Tibial nerve (tissue), 4 donors: Measurements from ENCODE around the gene CELF3. TPM values are rescaled to one million over a fixed set of nuclear protein-coding genes. Genes with fewer than 3 reads are reported as not detected.

ENCODE experiments used
- DNase-seq, 2 donors: peaks; one replicate each; pipeline ENCODE4 v3.0.0-alpha.2; 2019; ENCODE audit warnings: low spot score in 2 of 2
- H3K27ac ChIP-seq, 4 donors: fragments of 200-600 bp; sonication (generic) in 3 of 4; one replicate each; pipeline ENCODE4 v1.5.1; 2017 to 2019; ENCODE audit warnings: mild to moderate bottlenecking in 1 of 4
- H3K27me3 ChIP-seq, 2 donors: fragments of 200-600 bp; sonication (generic) in 1 of 2; one replicate each; pipeline versions ENCODE4 v1.5.1 to v1.6.0; 2017 to 2019
- H3K36me3 ChIP-seq, 3 donors: fragments of 200-600 bp; sonication (generic); one replicate each; pipeline ENCODE4 v1.5.1; 2018 to 2019
- H3K4me1 ChIP-seq, 4 donors: fragments of 200-600 bp; sonication (generic) in 3 of 4; one replicate each; pipeline ENCODE4 v1.5.1; 2017 to 2019
- H3K4me3 ChIP-seq, 4 donors: fragments of 200-600 bp; sonication (generic) in 3 of 4; one replicate each; pipeline ENCODE4 v1.5.1; 2017 to 2019; ENCODE audit warnings: mild to moderate bottlenecking in 1 of 4, moderate library complexity in 1 of 4
- H3K9me3 ChIP-seq, 4 donors: fragments of 200-600 bp; sonication (generic) in 3 of 4; one replicate each; pipeline ENCODE4 v1.5.1; 2017 to 2019
- EP300 ChIP-seq, 2 donors: sonication (generic); formaldehyde crosslinking; IDR thresholded peaks; one replicate each; pipeline ENCODE4 v1.6.1; 2017; ENCODE audit warnings: antibody characterized with exemption in 2 of 2, mild to moderate bottlenecking in 1 of 2
- POLR2A ChIP-seq, 2 donors: fragments of 450-650 bp; IDR thresholded peaks; one replicate each; pipeline ENCODE4 v1.6.1; 2017; ENCODE audit warnings: antibody characterized with exemption in 2 of 2, mild to moderate bottlenecking in 2 of 2, moderate library complexity in 2 of 2
- WGBS, 2 donors: methylation state at CpG; one replicate each; pipeline ENCODE4 v1.1.5; 2018; 5-methylcytosine and 5-hydroxymethylcytosine counted together
- total RNA-seq, 4 donors: library from RNA; depleted of rRNA; stranded (reverse); fragments of >200 nt; gene quantifications; one replicate each; pipeline ENCODE4 v1.1.0, GENCODE V29; 2016
- TF ChIP-seq, protein P1 (sequence below), 5 experiments: fragments of 200-600 bp in 3 of 5; fragments of 450-650 bp in 2 of 5; sonication (generic) in 3 of 5; IDR thresholded peaks; one replicate each; pipeline ENCODE4 v1.5.1; 2016 to 2019; ENCODE audit warnings: antibody characterized with exemption in 5 of 5, mild to moderate bottlenecking in 3 of 5, moderate library complexity in 2 of 5

CELF3 gene
- total RNA-seq, 4 donors from 2014 or later = not detected

DNA sequence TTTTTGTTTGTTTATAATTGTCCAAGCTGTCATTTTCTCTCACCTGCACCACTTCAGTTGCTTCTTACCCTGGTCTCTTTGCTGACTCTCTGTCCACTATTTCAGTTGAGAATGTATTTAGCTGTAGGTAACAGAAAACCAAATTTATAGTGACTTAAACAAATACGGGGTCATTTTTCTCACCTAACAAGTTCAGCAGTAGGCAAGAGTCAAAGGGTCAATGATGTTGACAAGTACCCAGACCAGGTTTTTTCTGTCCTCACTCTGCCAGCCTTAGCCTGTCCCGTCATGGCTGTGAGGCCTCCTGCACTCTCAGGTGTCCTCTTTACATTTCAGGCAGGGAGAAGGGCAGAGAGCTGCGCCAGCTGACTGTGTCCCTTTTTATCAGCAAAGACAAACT lies 16.5 kb upstream of the CELF3 start:
- H3K4me1 ChIP-seq = peaks cover 0 to 13% (median 0%) of the 10 kb centered on the region in 4 donors
- no peak overlapping the region for H3K27ac ChIP-seq
- no peaks in the 10 kb centered on the region for H3K36me3 ChIP-seq
- TF ChIP-seq EP300 (IDR thresholded peaks at IDR 0.05) (no peak), POLR2A (IDR thresholded peaks at IDR 0.05) (no peak)
- TF ChIP-seq, protein P1, sequence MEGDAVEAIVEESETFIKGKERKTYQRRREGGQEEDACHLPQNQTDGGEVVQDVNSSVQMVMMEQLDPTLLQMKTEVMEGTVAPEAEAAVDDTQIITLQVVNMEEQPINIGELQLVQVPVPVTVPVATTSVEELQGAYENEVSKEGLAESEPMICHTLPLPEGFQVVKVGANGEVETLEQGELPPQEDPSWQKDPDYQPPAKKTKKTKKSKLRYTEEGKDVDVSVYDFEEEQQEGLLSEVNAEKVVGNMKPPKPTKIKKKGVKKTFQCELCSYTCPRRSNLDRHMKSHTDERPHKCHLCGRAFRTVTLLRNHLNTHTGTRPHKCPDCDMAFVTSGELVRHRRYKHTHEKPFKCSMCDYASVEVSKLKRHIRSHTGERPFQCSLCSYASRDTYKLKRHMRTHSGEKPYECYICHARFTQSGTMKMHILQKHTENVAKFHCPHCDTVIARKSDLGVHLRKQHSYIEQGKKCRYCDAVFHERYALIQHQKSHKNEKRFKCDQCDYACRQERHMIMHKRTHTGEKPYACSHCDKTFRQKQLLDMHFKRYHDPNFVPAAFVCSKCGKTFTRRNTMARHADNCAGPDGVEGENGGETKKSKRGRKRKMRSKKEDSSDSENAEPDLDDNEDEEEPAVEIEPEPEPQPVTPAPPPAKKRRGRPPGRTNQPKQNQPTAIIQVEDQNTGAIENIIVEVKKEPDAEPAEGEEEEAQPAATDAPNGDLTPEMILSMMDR (IDR thresholded peaks at IDR 0.05) = no peak
- H3K9me3 ChIP-seq = peaks cover 0 to 11% (median 0%) of the 10 kb centered on the region in 4 donors
- H3K27me3 ChIP-seq = no peaks in the 10 kb centered on the region
- H3K4me3 ChIP-seq = no peak overlapping the region
- 80 to 89% methylated on average over 3 of the region's 3 CpGs for WGBS, 2 donors
- DNase-seq = no peak

DNA sequence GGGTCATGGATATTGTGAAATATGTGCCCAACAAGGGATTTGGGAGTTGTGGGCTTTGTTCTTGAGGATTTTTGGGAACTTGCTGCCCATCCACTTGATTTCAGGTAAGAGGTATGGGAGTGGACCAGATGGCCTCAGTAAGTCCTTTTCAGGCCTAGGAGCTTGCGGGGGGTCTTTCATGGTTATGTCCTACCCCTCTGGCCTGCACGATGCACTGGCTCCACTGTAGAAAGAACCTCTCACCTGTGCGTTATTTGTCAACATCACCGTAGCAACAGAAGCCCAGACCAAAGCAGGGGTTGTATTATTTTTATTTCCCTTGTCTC lies 13.3 kb upstream of the CELF3 start:
- H3K27me3 ChIP-seq = peaks cover 0 to 10% of the 10 kb centered on the region in 2 donors
- no peaks in the 10 kb centered on the region for H3K9me3 ChIP-seq
- H3K27ac ChIP-seq = no peak overlapping the region
- H3K4me1 ChIP-seq = peaks cover 0 to 15% (median 0%) of the 10 kb centered on the region in 4 donors
- 87% methylated on average over 4 of the region's 4 CpGs for WGBS, 2 donors
- DNase-seq = no peak
- no peaks in the 10 kb centered on the region for H3K36me3 ChIP-seq
- TF ChIP-seq, protein P1 (IDR thresholded peaks at IDR 0.05) = no peak
- TF ChIP-seq EP300 (IDR thresholded peaks at IDR 0.05) (no peak), POLR2A (IDR thresholded peaks at IDR 0.05) (no peak)
- no peak overlapping the region for H3K4me3 ChIP-seq

DNA sequence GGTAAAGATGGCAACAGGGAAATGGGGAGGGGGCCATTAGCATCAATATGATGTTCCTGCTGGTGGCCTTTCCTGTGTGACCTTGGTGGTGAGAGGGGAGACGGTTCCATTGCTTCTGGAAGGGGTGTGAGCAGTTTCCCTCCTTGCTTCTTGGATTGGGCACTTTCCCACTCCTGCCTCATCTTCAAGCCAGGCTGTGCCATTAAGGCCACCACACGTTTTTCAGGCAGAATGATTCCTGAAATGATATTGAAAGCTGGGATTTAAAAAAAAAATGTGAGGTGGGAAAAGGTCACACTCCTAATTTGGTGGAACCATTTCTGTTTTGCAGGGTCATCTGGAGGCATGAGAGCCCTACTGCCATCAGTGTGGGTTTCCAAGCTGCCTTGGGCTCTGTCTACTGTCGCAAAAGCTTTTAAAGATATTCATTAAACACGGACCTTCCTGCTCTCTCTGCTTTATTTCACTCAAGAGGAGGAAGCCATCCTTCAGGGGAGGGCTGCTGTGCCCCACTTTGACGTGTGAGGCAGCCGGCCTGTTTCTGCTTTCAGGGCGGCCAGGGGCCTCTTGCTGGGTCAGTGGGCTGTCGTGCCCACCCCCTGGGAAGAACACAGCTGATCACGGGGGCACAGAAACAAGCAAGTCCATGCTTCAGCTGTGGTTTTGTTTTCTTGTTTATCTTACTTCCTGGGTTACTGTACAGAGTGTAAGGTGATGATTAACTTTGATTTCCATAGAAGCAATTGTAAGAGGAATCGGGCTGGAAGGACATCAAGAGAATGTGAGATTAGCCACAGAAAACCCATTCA lies 12.8 kb upstream of the CELF3 start:
- no peak for DNase-seq
- no peaks in the 10 kb centered on the region for H3K9me3 ChIP-seq
- WGBS, 2 donors = 68 to 70% methylated on average over 10 of the region's 10 CpGs
- no peak overlapping the region for H3K4me3 ChIP-seq
- H3K4me1 ChIP-seq = peaks cover 0 to 13% (median 0%) of the 10 kb centered on the region in 4 donors
- no peak overlapping the region for H3K27ac ChIP-seq
- no peak for TF ChIP-seq EP300 (IDR thresholded peaks at IDR 0.05)
- TF ChIP-seq, protein P1 (IDR thresholded peaks at IDR 0.05) = no peak
- TF ChIP-seq POLR2A (IDR thresholded peaks at IDR 0.05) = no peak
- no peaks in the 10 kb centered on the region for H3K36me3 ChIP-seq
- peaks cover 0 to 10% of the 10 kb centered on the region in 2 donors for H3K27me3 ChIP-seq

DNA sequence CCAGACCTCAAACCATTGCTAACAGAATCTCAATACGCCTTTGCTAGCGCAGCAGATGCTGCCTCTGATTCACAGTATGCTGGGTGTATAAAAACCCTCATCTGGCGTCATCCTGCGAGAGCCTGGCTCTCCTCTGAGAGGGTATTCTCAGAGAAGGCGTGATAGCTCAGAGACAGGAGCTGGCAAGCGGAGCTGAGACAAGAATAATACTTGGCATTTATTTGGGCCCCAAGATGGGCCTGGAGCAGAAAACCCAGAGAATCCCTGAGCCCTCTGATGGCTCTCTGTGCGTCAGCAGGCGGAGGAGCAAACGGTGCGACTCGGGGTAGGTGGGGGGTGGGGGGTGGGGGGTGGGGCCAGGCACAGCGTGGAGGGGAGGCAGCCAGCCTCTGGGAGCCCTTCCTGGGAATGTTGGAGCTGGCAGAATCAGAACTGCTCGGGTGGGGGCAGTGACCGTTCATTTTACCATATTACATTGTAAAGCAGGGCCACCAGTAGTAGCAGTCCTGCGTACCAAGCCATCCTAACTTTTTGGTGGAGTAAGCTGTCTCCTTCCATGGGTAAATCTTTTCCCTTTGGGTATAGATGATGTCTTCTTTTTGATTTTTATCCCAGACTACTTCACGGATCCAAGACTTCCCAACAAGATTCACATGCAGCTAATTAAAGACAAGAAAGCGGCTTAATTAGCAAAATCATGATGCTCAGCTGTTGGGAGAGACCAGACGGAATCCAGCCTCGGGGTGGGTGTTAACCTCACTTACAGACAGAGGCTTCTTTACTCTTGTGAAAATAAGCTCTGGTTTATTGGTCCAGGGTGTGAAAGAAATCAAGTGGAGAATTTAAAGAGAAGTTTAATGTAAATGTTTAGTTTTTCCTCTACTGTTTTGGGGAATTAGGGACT lies 11.8 kb upstream of the CELF3 start:
- Histone ChIP-seq H3K4me3 (peak overlapping the region in 1 of 4 donors; percentile 8), H3K9me3 (no peaks in the 10 kb centered on the region), H3K36me3 (no peaks in the 10 kb centered on the region), H3K27ac (peak overlapping the region in 2 of 4 donors; percentile 15 to 54), H3K4me1 (peaks cover 0 to 13% (median 0%) of the 10 kb centered on the region in 4 donors), H3K27me3 (peaks cover 0 to 10% of the 10 kb centered on the region in 2 donors)
- 20 to 22% methylated on average over 18 to 19 of the region's 19 CpGs for WGBS, 2 donors
- TF ChIP-seq POLR2A (IDR thresholded peaks at IDR 0.05) = no peak
- TF ChIP-seq EP300 (IDR thresholded peaks at IDR 0.05) = no peak
- TF ChIP-seq, protein P1 (IDR thresholded peaks at IDR 0.05) = no peak
- DNase-seq = no peak
